ENCODE data around the gene MPPED2.

- TF ChIP-seq POLR2A (IDR thresholded peaks at IDR 0.05; ENCODE audit: low read depth, low read length) (no peak), POLR2AphosphoS5 (IDR thresholded peaks at IDR 0.05; ENCODE audit: low read depth, low read length) (no peak)
Measured at GRCh38 chr11:30455025-30455424, 131.1 kb downstream of the MPPED2 start.

All from GM12892 (cell line).